PC-3 (cell line): ENCODE data around the gene BIRC7. TPM values are rescaled to one million over a fixed set of nuclear protein-coding genes. Genes with fewer than 3 reads are reported as not detected.

Source experiments
- ATAC-seq: fragments of 200-7000 bp; cut with Tn5 transposase; 2 replicates; pipeline ENCODE4 v1.9.1; 2020; ENCODE audit warnings: mild to moderate bottlenecking, moderate library complexity
- BruUV-seq: library from RNA; stranded (reverse); fragments of 400-500 nt; replicated peaks from 2 replicates; lab custom pipeline; 2021; lab: Mats Ljungman, UMichigan
- CTCF ChIA-PET: fragments of 300-600 bp; sonication (Branson Sonifier 250); formaldehyde crosslinking; loops from one replicate; lab custom pipeline; 2022; ENCODE audit warnings: antibody characterized with exemption; lab: Charles Lee
- POLR2A ChIA-PET: fragments of 300-600 bp; sonication (Branson Sonifier 250); formaldehyde crosslinking; loops from one replicate; lab custom pipeline; 2022; ENCODE audit warnings: antibody characterized with exemption; ENCODE audit not compliant: unreplicated experiment; lab: Charles Lee
- DNase-seq: peaks from one replicate; pipeline ENCODE4 v3.0.0-alpha.2; 2015
- H2AFZ ChIP-seq: fragments of 300-600 bp; sonication (generic); 2 replicates; pipeline ENCODE4 v1.6.0; 2016; ENCODE audit warnings: antibody characterized with exemption, low read length
- H3F3A ChIP-seq: fragments of 300-600 bp; sonication (generic); one replicate; pipeline ENCODE4 v1.6.0; 2017; ENCODE audit warnings: antibody characterized with exemption, low read length, control low read depth, mild to moderate bottlenecking; ENCODE audit not compliant: unreplicated experiment
- H3K27ac ChIP-seq: fragments of 300-600 bp; sonication (generic); 2 replicates; pipeline ENCODE4 v1.5.1; 2016; ENCODE audit warnings: mild to moderate bottlenecking, low read length
- H3K27me3 ChIP-seq: fragments of 300-600 bp; sonication (generic); 2 replicates; pipeline ENCODE4 v1.6.1; 2016; ENCODE audit warnings: low read length, mixed read lengths
- H3K36me3 ChIP-seq: fragments of 300-600 bp; sonication (generic); 2 replicates; pipeline ENCODE4 v1.6.1; 2016; ENCODE audit warnings: low read depth, mixed run types, low read length, mixed read lengths
- H3K4me1 ChIP-seq: fragments of 300-600 bp; sonication (generic); 2 replicates; pipeline ENCODE4 v1.5.1; 2016; ENCODE audit warnings: low read length; ENCODE audit not compliant: insufficient read depth
- H3K4me2 ChIP-seq: fragments of 300-600 bp; sonication (generic); 2 replicates; pipeline ENCODE4 v1.6.0; 2016; ENCODE audit warnings: low read length
- H3K4me3 ChIP-seq: fragments of 300-600 bp; sonication (generic); 2 replicates; pipeline ENCODE4 v1.5.1; 2016; ENCODE audit warnings: mild to moderate bottlenecking, low read length, mixed read lengths
- H3K79me2 ChIP-seq: fragments of 300-600 bp; sonication (generic); 2 replicates; pipeline ENCODE4 v1.6.1; 2017; ENCODE audit warnings: low read length, mixed read lengths
- H3K9ac ChIP-seq: fragments of 300-600 bp; sonication (generic); 2 replicates; pipeline ENCODE4 v1.6.0; 2016; ENCODE audit warnings: mild to moderate bottlenecking, low read length
- H3K9me2 ChIP-seq: fragments of 300-600 bp; sonication (generic); replicated peaks from 2 replicates; pipeline ENCODE4 v1.6.1; 2016; ENCODE audit warnings: mixed run types, low read length, mixed read lengths
- H3K9me3 ChIP-seq: fragments of 300-600 bp; sonication (generic); 2 replicates; pipeline ENCODE4 v1.6.1; 2016; ENCODE audit warnings: low read length, mixed read lengths
- H4K20me1 ChIP-seq: fragments of 300-600 bp; sonication (generic); 2 replicates; pipeline ENCODE4 v1.6.1; 2016; ENCODE audit warnings: low read length, mixed read lengths
- EZH2 ChIP-seq: fragments of 300-600 bp; sonication (generic); IDR thresholded peaks from one replicate; pipeline ENCODE4 v1.6.1; 2017; ENCODE audit warnings: antibody characterized with exemption, mild to moderate bottlenecking, low read length; ENCODE audit not compliant: unreplicated experiment
- EZH2phosphoT487 ChIP-seq: fragments of 300-600 bp; sonication (generic); IDR thresholded peaks from 2 replicates; pipeline ENCODE4 v1.6.1; 2018; ENCODE audit warnings: mild to moderate bottlenecking, antibody characterized with exemption, low read length, borderline replicate concordance
- intact Hi-C: fragments of 100-400 bp; cut with micrococcal nuclease; formaldehyde crosslinking; loops from 2 replicates; pipeline ENCODE4 v1.9.0; 2023
- total RNA-seq: library from RNA; depleted of rRNA; stranded (reverse); fragments of >200 nt; gene quantifications from 2 replicates; pipeline ENCODE4 v1.2.3, GENCODE V29; 2014
- TF ChIP-seq, protein P1 (sequence below): fragments of 300-600 bp; sonication (generic); conservative IDR thresholded peaks from 2 replicates; pipeline ENCODE4 v1.5.1; 2017; ENCODE audit warnings: antibody characterized with exemption, low read depth, mild to moderate bottlenecking, low read length

BIRC7 gene
- total RNA-seq, 1 experiment from 2014 or later = not detected

DNA sequence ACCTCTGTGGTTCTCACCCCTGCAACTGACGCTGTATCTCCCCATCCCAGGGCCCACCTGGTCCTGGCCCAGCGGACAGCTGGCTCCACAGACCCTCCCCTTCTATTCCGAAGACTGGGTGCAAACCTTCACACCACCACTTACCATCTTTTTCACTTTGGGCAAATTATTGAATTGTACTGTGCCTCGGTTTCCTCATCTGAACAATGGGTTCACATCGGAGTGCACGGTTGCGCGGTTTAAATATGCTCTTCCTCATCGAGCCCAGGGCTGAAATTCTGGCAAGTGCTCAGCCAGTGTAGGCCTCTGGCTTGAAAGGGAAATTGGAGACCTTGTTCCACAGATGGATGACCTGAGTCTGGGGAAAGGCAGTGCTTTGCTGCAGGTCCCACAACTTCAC lies 34.0 kb downstream of the BIRC7 start:
- Histone ChIP-seq H4K20me1 (peaks cover 14% of the 10 kb centered on the region), H3K9me2 (no peaks in the 10 kb centered on the region), H3K79me2 (peaks cover 29% of the 10 kb centered on the region), H3K9ac (no peak overlapping the region), H3K27me3 (no peaks in the 10 kb centered on the region), H3F3A (no peaks in the 10 kb centered on the region), H3K4me1 (peaks cover 13% of the 10 kb centered on the region; the same call in 1 of the 2 replicates), H3K27ac (no peak overlapping the region), H3K4me3 (no peak overlapping the region), H3K4me2 (no peak overlapping the region), H2AFZ (no peak overlapping the region), H3K9me3 (no peaks in the 10 kb centered on the region), H3K36me3 (no peaks in the 10 kb centered on the region)
- CTCF ChIA-PET = no interaction called here
- DNase-seq (no peak), ATAC-seq (no peak)
- POLR2A ChIA-PET = interaction anchor here (0.7 kb wide), 1 partner anchor 13 kb away, joined by 3 read pairs; no protein-coding TSS in a partner anchor
- intact Hi-C loops = no loop called here
- no TSS peak for BruUV-seq
- no peak for TF ChIP-seq EZH2phosphoT487
- TF ChIP-seq EZH2 = no peak
- TF ChIP-seq, protein P1, sequence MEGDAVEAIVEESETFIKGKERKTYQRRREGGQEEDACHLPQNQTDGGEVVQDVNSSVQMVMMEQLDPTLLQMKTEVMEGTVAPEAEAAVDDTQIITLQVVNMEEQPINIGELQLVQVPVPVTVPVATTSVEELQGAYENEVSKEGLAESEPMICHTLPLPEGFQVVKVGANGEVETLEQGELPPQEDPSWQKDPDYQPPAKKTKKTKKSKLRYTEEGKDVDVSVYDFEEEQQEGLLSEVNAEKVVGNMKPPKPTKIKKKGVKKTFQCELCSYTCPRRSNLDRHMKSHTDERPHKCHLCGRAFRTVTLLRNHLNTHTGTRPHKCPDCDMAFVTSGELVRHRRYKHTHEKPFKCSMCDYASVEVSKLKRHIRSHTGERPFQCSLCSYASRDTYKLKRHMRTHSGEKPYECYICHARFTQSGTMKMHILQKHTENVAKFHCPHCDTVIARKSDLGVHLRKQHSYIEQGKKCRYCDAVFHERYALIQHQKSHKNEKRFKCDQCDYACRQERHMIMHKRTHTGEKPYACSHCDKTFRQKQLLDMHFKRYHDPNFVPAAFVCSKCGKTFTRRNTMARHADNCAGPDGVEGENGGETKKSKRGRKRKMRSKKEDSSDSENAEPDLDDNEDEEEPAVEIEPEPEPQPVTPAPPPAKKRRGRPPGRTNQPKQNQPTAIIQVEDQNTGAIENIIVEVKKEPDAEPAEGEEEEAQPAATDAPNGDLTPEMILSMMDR = no peak

DNA sequence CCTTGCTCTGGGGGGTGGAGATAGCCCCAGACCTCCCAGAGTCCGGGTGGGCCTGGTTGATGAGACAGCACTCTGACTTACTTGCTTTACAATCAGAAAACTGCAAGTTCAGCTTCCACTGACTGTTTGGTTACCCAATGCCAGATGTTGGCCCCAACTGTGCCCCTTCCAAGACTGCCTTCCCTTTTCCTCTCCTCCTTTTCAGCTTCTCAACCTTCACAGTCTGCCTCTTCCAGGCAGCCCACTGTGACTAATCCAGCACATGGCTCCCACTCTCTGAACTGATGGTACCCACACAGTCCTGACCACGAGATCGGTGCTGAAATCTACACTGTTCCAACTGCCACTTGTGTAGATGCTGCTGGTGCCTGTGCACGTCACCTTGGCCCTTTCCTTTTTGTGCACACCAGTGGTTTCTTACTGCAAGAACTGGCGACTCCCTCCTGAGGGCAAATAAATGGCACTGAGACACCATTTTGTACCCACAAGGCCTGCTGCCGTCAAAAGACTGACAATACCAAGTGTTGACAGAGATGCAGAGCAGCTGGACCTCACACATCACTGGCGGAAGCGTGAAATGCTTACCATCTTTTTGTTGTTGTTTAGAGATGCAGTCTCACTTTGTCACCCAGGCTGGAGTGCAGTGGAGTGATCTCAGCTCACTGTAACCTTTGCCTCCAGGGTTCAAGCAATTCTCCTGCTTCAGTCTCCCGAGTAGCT lies 35.1 kb downstream of the BIRC7 start:
- Histone ChIP-seq H3K4me2 (no peak overlapping the region), H3K79me2 (peaks cover 39% of the 10 kb centered on the region), H2AFZ (no peak overlapping the region), H3F3A (no peaks in the 10 kb centered on the region), H3K9me3 (no peaks in the 10 kb centered on the region), H3K4me3 (no peak overlapping the region), H3K36me3 (no peaks in the 10 kb centered on the region; the same call in 1 of the 2 replicates), H4K20me1 (peaks cover 23% of the 10 kb centered on the region), H3K27ac (no peak overlapping the region), H3K9ac (no peak overlapping the region), H3K4me1 (peaks cover 13% of the 10 kb centered on the region; the same call in 1 of the 2 replicates), H3K27me3 (no peaks in the 10 kb centered on the region), H3K9me2 (no peaks in the 10 kb centered on the region)
- DNase-seq (no peak), ATAC-seq (no peak)
- ChIA-PET POLR2A (interaction anchor here (0.7 kb wide), 1 partner anchor 12 kb away, joined by 3 read pairs; no protein-coding TSS in a partner anchor), CTCF (no interaction called here)
- intact Hi-C loops = no loop called here
- no TSS peak for BruUV-seq
- TF ChIP-seq EZH2 (no peak), EZH2phosphoT487 (no peak)
- TF ChIP-seq, protein P1 = no peak
